Suprapubic skin (tissue), 4 donors: ENCODE measurements around the gene KCNIP4.

ENCODE experiments used
- EP300 ChIP-seq: sonication (generic); formaldehyde crosslinking; IDR thresholded peaks from one replicate; pipeline ENCODE4 v1.6.1; 2017; ENCODE audit warnings: antibody characterized with exemption
- POLR2A ChIP-seq, 2 donors: fragments of 450-650 bp; IDR thresholded peaks; one replicate each; pipeline ENCODE4 v1.6.1; 2017; ENCODE audit warnings: antibody characterized with exemption in 2 of 2, mild to moderate bottlenecking in 2 of 2, moderate library complexity in 2 of 2
- POLR2AphosphoS5 ChIP-seq, 3 donors: sonication (generic); formaldehyde crosslinking; IDR thresholded peaks; one replicate each; pipeline ENCODE4 v1.6.1; 2017; ENCODE audit warnings: antibody characterized with exemption in 3 of 3
- TF ChIP-seq, protein P1 (sequence below), 2 donors: fragments of 200-600 bp in 1 of 2; fragments of 450-650 bp in 1 of 2; sonication (generic) in 1 of 2; IDR thresholded peaks; one replicate each; pipeline ENCODE4 v1.5.1; 2016 to 2019; ENCODE audit warnings: antibody characterized with exemption in 2 of 2, mild to moderate bottlenecking in 1 of 2, moderate library complexity in 1 of 2

DNA sequence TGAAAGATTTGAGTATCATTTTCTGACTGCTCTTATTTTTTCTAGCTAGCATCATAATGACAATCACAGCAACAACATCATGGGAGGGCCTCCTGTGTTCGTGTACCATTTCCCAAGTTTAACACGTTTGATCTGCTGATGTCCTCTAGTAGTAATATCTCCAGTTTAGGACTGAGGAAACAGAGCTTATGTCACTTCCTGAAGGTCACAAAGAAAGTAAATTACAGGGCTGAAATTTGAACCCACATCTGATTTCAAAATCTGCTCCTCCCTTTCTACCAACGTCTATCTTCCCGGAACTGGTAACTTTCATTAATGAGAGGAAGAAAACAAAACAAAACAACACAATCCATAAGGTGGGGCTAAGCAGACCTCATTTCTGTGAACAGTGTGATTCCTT is 945.6 kb downstream of the KCNIP4 start:
- TF ChIP-seq POLR2AphosphoS5 (IDR thresholded peaks at IDR 0.05) (no peak), POLR2A (IDR thresholded peaks at IDR 0.05) (no peak), EP300 (no peak)
- TF ChIP-seq, protein P1, sequence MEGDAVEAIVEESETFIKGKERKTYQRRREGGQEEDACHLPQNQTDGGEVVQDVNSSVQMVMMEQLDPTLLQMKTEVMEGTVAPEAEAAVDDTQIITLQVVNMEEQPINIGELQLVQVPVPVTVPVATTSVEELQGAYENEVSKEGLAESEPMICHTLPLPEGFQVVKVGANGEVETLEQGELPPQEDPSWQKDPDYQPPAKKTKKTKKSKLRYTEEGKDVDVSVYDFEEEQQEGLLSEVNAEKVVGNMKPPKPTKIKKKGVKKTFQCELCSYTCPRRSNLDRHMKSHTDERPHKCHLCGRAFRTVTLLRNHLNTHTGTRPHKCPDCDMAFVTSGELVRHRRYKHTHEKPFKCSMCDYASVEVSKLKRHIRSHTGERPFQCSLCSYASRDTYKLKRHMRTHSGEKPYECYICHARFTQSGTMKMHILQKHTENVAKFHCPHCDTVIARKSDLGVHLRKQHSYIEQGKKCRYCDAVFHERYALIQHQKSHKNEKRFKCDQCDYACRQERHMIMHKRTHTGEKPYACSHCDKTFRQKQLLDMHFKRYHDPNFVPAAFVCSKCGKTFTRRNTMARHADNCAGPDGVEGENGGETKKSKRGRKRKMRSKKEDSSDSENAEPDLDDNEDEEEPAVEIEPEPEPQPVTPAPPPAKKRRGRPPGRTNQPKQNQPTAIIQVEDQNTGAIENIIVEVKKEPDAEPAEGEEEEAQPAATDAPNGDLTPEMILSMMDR (IDR thresholded peaks at IDR 0.05): no peak
